Measurements from ENCODE around the gene OR7C2.
"Not testable (repeated sequence)": the region's sequence is repeated elsewhere in the genome, so short reads cannot be mapped to it uniquely, and the experiment has no call there.

OR7C2 gene

GRCh38 chr19:14941189-14941588 lies at the start of gene OR7C2:
OR7C2 (plus strand) TSS chr19:14941489; CDS start chr19:14941489, 0 bp downstream.
- no peak for ATAC-seq

GRCh38 chr19:14901675-14902260 lies 39.5 kb upstream of the OR7C2 start:
- ATAC-seq, result no peak

GRCh38 chr19:14906711-14907110 lies 34.6 kb upstream of the OR7C2 start:
- ATAC-seq, result no peak

GRCh38 chr19:14915116-14915515 lies 26.2 kb upstream of the OR7C2 start:
- no peak for ATAC-seq

- ATAC-seq, result no peak
These were observed 24.4 kb upstream of the OR7C2 start for GRCh38 chr19:14916848-14917247.

GRCh38 chr19:14933506-14933905 lies 7.8 kb upstream of the OR7C2 start:
- no peak for ATAC-seq

GRCh38 chr19:14940266-14940665 lies 1.0 kb upstream of the OR7C2 start:
- ATAC-seq, result no peak

GRCh38 chr19:14943601-14944000 lies 2.3 kb downstream of the OR7C2 start:
- ATAC-seq, result no peak

GRCh38 chr19:14944456-14944855 lies 3.2 kb downstream of the OR7C2 start:
- no peak for ATAC-seq

- ATAC-seq, result not testable (repeated sequence)
These were observed 8.1 kb downstream of the OR7C2 start for GRCh38 chr19:14949413-14949812.

GRCh38 chr19:14949876-14950275 lies 8.6 kb downstream of the OR7C2 start:
- ATAC-seq, result no peak

GRCh38 chr19:14950421-14950820 lies 9.1 kb downstream of the OR7C2 start:
- ATAC-seq, result no peak

GRCh38 chr19:14952767-14953166 lies 11.5 kb downstream of the OR7C2 start:
- ATAC-seq, result no peak

- no peak for ATAC-seq
These were observed 12.9 kb downstream of the OR7C2 start for GRCh38 chr19:14954071-14954655.

- no peak for ATAC-seq
These were observed 16.2 kb downstream of the OR7C2 start for GRCh38 chr19:14957464-14957863.

- ATAC-seq, result no peak
These were observed 18.0 kb downstream of the OR7C2 start for GRCh38 chr19:14959263-14959662.

- ATAC-seq, result no peak
These were observed 20.8 kb downstream of the OR7C2 start for GRCh38 chr19:14961956-14962685.

GRCh38 chr19:14968247-14968646 lies 27.0 kb downstream of the OR7C2 start:
- ATAC-seq, result no peak

- no peak for ATAC-seq
These were observed 30.2 kb downstream of the OR7C2 start for GRCh38 chr19:14971474-14971873.

- ATAC-seq, result no peak
These were observed 31.4 kb downstream of the OR7C2 start for GRCh38 chr19:14972676-14973075.

- ATAC-seq, result no peak
These were observed 33.2 kb downstream of the OR7C2 start for GRCh38 chr19:14974488-14974887.

- no peak for ATAC-seq
These were observed 35.8 kb downstream of the OR7C2 start for GRCh38 chr19:14977128-14977527.

GRCh38 chr19:14978161-14978776 lies 37.0 kb downstream of the OR7C2 start:
- no peak for ATAC-seq

Data from activated CD4-positive, CD25-positive, alpha-beta regulatory T cell treated with anti-CD3 and anti-CD28 coated beads, Interleukin-2, amount 50 U/mL, for 24 hours (primary cell).